Small intestine (tissue), 7 donors: ENCODE results near the gene DHDH. TPM values are rescaled to one million over a fixed set of nuclear protein-coding genes. Genes with fewer than 3 reads are reported as not detected.

ENCODE experiments used
- DNase-seq, 2 donors: peaks; one replicate each; pipeline versions ENCODE4 v3.0.0 to v3.0.0-alpha.2; 2013
- FAIRE-seq: peaks from 2 replicates; lab custom pipeline; 2012; peaks lifted over from hg19 to GRCh38; lab: Jason Lieb, UNC
- H3K27ac ChIP-seq, 3 donors: one replicate each; pipeline ENCODE4 v1.5.1; 2013; ENCODE audit warnings: low read length in 2 of 3, mild to moderate bottlenecking in 2 of 3, control low read depth in 1 of 3, inconsistent platforms in 1 of 3, low read depth in 1 of 3, moderate library complexity in 1 of 3
- H3K27me3 ChIP-seq, 3 donors: one replicate each; pipeline ENCODE4 v1.6.1; 2013; ENCODE audit warnings: low read length in 3 of 3, inconsistent platforms in 1 of 3; ENCODE audit not compliant: control insufficient read depth in 3 of 3, insufficient read depth in 3 of 3
- H3K36me3 ChIP-seq, 3 donors: one replicate each; pipeline ENCODE4 v1.6.1; 2013; ENCODE audit warnings: low read length in 3 of 3, inconsistent platforms in 1 of 3, low read depth in 1 of 3, mild to moderate bottlenecking in 1 of 3, moderate library complexity in 1 of 3; ENCODE audit not compliant: control insufficient read depth in 3 of 3, insufficient read depth in 2 of 3
- H3K4me1 ChIP-seq, 3 donors: one replicate each; pipeline ENCODE4 v1.6.1; 2013; ENCODE audit warnings: low read length in 2 of 3, inconsistent platforms in 1 of 3, low read depth in 1 of 3, mild to moderate bottlenecking in 1 of 3, moderate library complexity in 1 of 3; ENCODE audit not compliant: control insufficient read depth in 3 of 3, insufficient read depth in 2 of 3
- H3K4me3 ChIP-seq, 3 donors: one replicate each; pipeline ENCODE4 v1.5.1; 2013; ENCODE audit warnings: low read length in 3 of 3, control low read depth in 1 of 3, inconsistent platforms in 1 of 3, low read depth in 1 of 3, mild to moderate bottlenecking in 1 of 3, moderate library complexity in 1 of 3
- H3K9me3 ChIP-seq, 2 donors: one replicate each; pipeline ENCODE4 v1.6.1; 2013; ENCODE audit warnings: low read depth in 1 of 2, low read length in 1 of 2; ENCODE audit not compliant: control insufficient read depth in 2 of 2, insufficient read depth in 1 of 2
- WGBS, 3 donors: extraction: QIAGEN DNeasy Blood & Tissue Kit; methylation state at CpG; one replicate each; pipeline ENCODE4 v1.1.7; 2013; 5-methylcytosine and 5-hydroxymethylcytosine counted together
- polyA plus RNA-seq, 4 donors: library from polyadenylated mRNA; stranded (reverse) in 3 of 4; unstranded in 1 of 4; fragments of 200-250 nt in 3 of 4; fragments of 120-200 nt in 1 of 4; gene quantifications; one replicate each; pipeline versions ENCODE4 v1.2.1 to v1.2.3, GENCODE V29; 2013
- donor health status: healthy with polysubstance abuse.
- donor health status: control.
- donor health status: control.
- donor health status: Bipolar disorder and iron deficiency.
- donor health status: healthy.

The DHDH gene
- polyA plus RNA-seq, 4 donors = 2.9 to 36.2 (median 13.8) TPM

- H3K27ac ChIP-seq = no peak overlapping the region
- no peaks in the 10 kb centered on the region for H3K27me3 ChIP-seq
- peaks cover 0 to 3% (median 0%) of the 10 kb centered on the region in 3 donors for H3K4me1 ChIP-seq
- 49 to 60% (median 60%) methylated on average over 8 to 9 of the region's 9 CpGs for WGBS, 3 donors
- H3K36me3 ChIP-seq = peaks cover 0 to 13% (median 0%) of the 10 kb centered on the region in 3 donors
- no peak overlapping the region for H3K4me3 ChIP-seq
- peaks cover 0 to 17% of the 10 kb centered on the region in 2 donors for H3K9me3 ChIP-seq
- FAIRE-seq (no peak), DNase-seq (no peak)
These were observed 13.2 kb downstream of the DHDH start for GRCh38 chr19:48946463-48947257.

GRCh38 chr19:48947258-48947542, 13.7 kb downstream of the DHDH start:
- Histone ChIP-seq H3K27me3 (no peaks in the 10 kb centered on the region), H3K36me3 (peaks cover 0 to 11% (median 0%) of the 10 kb centered on the region in 3 donors), H3K27ac (no peak overlapping the region), H3K4me1 (peaks cover 0 to 3% (median 0%) of the 10 kb centered on the region in 3 donors), H3K4me3 (no peak overlapping the region), H3K9me3 (peaks cover 0 to 17% of the 10 kb centered on the region in 2 donors)
- WGBS, 3 donors = 97 to 100% (median 99%) methylated on average over 3 of the region's 3 CpGs
- FAIRE-seq = no peak
- no peak for DNase-seq

- no peaks in the 10 kb centered on the region for H3K36me3 ChIP-seq
- 66 to 86% (median 81%) methylated on average over 3 of the region's 3 CpGs for WGBS, 3 donors
- DNase-seq = no peak
- no peak overlapping the region for H3K27ac ChIP-seq
- peaks cover 0 to 17% of the 10 kb centered on the region in 2 donors for H3K9me3 ChIP-seq
- no peaks in the 10 kb centered on the region for H3K27me3 ChIP-seq
- FAIRE-seq = no peak
- no peak overlapping the region for H3K4me3 ChIP-seq
- H3K4me1 ChIP-seq = peaks cover 0 to 12% (median 0%) of the 10 kb centered on the region in 3 donors
These were observed 16.7 kb downstream of the DHDH start for GRCh38 chr19:48950159-48950558.

- peaks cover 0 to 17% of the 10 kb centered on the region in 2 donors for H3K9me3 ChIP-seq
- DNase-seq (peak in 1 of 2 donors; percentile 53), FAIRE-seq (no peak)
- peaks cover 0 to 8% (median 2%) of the 10 kb centered on the region in 3 donors for H3K36me3 ChIP-seq
- peaks cover 0 to 20% (median 3%) of the 10 kb centered on the region in 3 donors for H3K4me1 ChIP-seq
- no peaks in the 10 kb centered on the region for H3K27me3 ChIP-seq
- 36 to 39% (median 37%) methylated on average over 9 of the region's 9 CpGs for WGBS, 3 donors
- no peak overlapping the region for H3K4me3 ChIP-seq
- peak overlapping the region in 1 of 3 donors; percentile 47 for H3K27ac ChIP-seq
These were observed 17.5 kb downstream of the DHDH start for GRCh38 chr19:48950830-48951519.

GRCh38 chr19:48953141-48953540, 19.6 kb downstream of the DHDH start:
- Histone ChIP-seq H3K4me1 (peaks cover 0 to 22% (median 7%) of the 10 kb centered on the region in 3 donors), H3K4me3 (no peak overlapping the region), H3K36me3 (peaks cover 0 to 24% (median 2%) of the 10 kb centered on the region in 3 donors), H3K27me3 (no peaks in the 10 kb centered on the region), H3K9me3 (peaks cover 0 to 2% of the 10 kb centered on the region in 2 donors), H3K27ac (no peak overlapping the region)
- 77 to 86% (median 83%) methylated on average over 4 of the region's 4 CpGs for WGBS, 3 donors
- DNase-seq (no peak), FAIRE-seq (no peak)

- FAIRE-seq = no peak
- WGBS, 3 donors = 16 to 42% (median 37%) methylated on average over 11 of the region's 11 CpGs
These were observed 20.6 kb downstream of the DHDH start for GRCh38 chr19:48953990-48954594.

GRCh38 chr19:48954595-48955307, 21.3 kb downstream of the DHDH start, which contains the start of gene BAX:
TSS of gene BAX (plus strand) at chr19:48954875. CDS start at chr19:48954929, 54 bp downstream.
- Histone ChIP-seq H3K36me3 (peaks cover 0 to 33% (median 2%) of the 10 kb centered on the region in 3 donors), H3K4me3 (peak within 1 kb of the TSS; percentile 73 to 100 (median 73)), H3K27me3 (no peaks in the 10 kb centered on the region), H3K9me3 (no peaks in the 10 kb centered on the region), H3K27ac (peak within 1 kb of the TSS; percentile 56 to 86 (median 82)), H3K4me1 (peaks cover 0 to 23% (median 7%) of the 10 kb centered on the region in 3 donors)
- WGBS, 3 donors = 0% methylated on average over 40 to 71 of the region's 71 CpGs
- FAIRE-seq = no peak
- DNase-seq = peak; percentile 98 to 99

More at GRCh38 chr19:48953990-48954594, 20.6 kb downstream of the DHDH start:
- Histone ChIP-seq H3K27me3 (no peaks in the 10 kb centered on the region), H3K4me1 (peaks cover 0 to 22% (median 7%) of the 10 kb centered on the region in 3 donors), H3K4me3 (peak overlapping the region in 2 of 3 donors; percentile 73 to 100), H3K27ac (peak overlapping the region; percentile 37 to 69 (median 56)), H3K36me3 (peaks cover 0 to 31% (median 2%) of the 10 kb centered on the region in 3 donors), H3K9me3 (no peaks in the 10 kb centered on the region)
- peak; percentile 51 to 64 for DNase-seq
